GM19043 (cell line): ENCODE measurements around the gene APOL3.
"Not testable (repeated sequence)": the region's sequence is repeated elsewhere in the genome, so short reads cannot be mapped to it uniquely, and the experiment has no call there.

Experiments used
- ATAC-seq: cut with Tn5 transposase; IDR thresholded peaks from one replicate; pipeline ENCODE4 v1.9.1; 2021; ENCODE audit warnings: low read depth; ENCODE audit not compliant: unreplicated experiment

The APOL3 gene

GRCh38 chr22:36106910-36107309 is 53.6 kb downstream of the APOL3 start:
- ATAC-seq = no peak

DNA sequence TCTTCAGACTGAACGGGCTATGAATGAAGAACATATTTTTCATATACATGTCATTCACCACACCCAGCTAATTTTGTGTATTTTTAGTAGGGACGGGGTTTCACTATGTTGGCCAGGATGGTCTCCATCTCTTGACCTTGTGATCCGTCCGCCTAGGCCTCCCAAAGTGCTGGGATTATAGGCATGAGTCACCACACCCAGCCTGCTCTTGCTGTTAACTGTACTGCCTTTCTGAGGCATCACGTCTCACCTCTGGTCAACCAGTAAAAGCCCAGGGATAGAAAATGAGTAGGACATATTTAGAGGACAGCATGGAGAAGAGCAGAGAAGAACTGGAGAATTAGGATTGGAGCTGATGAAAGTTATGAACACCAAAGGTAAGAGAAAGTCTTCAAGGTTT is 55.6 kb downstream of the APOL3 start:
- no peak for ATAC-seq

DNA sequence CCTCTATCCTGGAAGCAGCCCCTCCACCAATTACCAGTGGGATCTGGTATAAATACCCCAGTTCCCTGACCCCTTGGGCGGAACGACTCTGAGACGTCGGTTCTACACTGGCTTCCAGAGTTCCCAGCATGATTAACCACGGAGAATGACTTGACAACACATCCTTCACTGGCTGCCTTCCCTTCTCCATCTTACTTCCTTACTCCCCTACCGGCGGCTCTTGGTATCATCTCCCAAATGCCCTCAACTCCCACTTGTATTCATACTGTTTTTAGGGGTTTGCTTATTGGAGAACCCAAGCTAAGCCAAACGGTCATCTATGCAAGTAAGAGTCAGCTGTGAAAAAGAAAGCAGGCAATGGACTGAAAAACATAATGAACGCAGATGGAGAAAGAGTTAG is 56.1 kb downstream of the APOL3 start:
- ATAC-seq = no peak

GRCh38 chr22:36103891-36104290 is 56.7 kb downstream of the APOL3 start:
- no peak for ATAC-seq

GRCh38 chr22:36102995-36103394 is 57.6 kb downstream of the APOL3 start:
- no peak for ATAC-seq

GRCh38 chr22:36101756-36102155 is 58.8 kb downstream of the APOL3 start:
- no peak for ATAC-seq

DNA sequence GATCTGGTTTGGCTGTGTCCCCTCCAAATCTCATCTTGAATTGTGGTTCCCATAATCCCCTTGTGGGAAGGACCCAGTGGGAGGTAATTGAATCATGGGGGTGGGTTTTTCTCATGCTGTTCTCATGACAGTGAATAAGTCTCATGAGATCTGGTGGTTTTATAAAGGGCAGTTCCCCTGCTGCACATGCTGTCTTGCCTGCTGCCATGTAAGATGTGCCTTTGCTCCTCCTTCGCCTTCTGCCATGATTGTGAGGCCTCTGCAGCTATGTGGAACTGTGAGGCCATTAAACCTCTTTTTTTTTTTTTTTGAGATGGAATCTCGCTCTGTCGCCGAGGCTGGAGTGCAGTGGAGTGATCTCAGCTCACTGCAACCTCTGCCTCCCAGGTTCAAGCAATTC is 59.6 kb downstream of the APOL3 start:
- ATAC-seq = not testable (repeated sequence)

GRCh38 chr22:36100134-36100824 is 60.3 kb downstream of the APOL3 start:
- ATAC-seq = no peak

DNA sequence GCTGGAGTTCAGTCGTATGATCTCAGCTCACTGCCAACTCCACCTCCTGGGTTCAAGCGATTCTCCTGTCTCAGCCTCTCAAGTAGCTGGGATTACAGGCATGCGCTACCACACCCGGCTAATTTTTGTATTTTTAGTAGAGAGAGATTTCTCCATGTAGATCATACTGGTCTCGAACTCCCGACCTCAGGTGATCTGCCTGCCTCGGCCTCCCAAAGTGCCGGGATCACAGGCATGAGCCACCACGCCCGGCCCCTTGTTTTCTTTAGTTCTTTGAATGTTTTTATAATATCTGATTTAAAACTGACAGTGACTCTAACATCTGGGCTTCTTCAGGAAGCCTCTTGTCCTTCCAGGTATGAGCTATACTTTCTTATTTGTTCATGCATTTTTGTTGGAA is 61.0 kb downstream of the APOL3 start:
- ATAC-seq = not testable (repeated sequence)

DNA sequence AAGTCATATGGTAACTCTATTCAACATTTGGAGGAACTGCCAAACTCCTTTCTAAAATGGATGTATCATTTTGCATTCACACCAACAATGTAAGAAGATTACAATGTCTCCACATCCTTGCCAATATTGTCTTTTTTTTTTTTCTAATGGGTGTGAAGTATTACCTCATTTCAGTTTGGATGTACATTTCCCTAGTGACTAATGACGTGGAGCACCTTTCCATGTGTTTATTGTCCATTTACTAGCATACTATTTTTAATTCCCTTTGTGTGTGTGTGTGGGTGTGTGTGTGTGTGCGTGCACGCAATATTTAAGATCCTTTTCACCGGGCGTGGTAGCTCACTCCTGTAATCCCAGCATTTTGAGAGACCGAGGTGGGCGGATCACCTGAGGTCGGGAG is 62.7 kb downstream of the APOL3 start:
- no peak for ATAC-seq

DNA sequence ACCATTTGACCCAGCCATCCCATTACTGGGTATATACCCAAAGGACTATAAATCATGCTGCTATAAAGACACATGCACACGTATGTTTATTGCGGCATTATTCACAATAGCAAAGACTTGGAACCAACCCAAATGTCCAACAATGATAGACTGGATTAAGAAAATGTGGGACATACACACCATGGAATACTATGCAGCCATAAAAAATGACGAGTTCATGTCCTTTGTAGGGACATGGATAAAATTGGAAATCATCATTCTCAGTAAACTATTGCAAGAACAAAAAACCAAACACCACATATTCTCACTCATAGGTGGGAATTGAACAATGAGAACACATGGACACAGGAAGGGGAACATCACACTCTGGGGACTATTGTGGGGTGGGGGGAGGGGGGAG is 69.8 kb downstream of the APOL3 start:
- not testable (repeated sequence) for ATAC-seq
